Neuronal stem cell (in vitro differentiated cells): ENCODE results near the gene C19orf25.

Experiments
- DNase-seq: peaks from one replicate; pipeline ENCODE4 v3.0.0-alpha.2; 2013; ENCODE audit warnings: low spot score
- H2AFZ ChIP-seq: one replicate; pipeline ENCODE4 v1.6.1; 2013; ENCODE audit warnings: mild to moderate bottlenecking, low read length, inconsistent platforms
- H2AK5ac ChIP-seq: 2 replicates; pipeline ENCODE4 v1.6.1; 2013; ENCODE audit warnings: low read depth, mild to moderate bottlenecking, inconsistent platforms, low read length, moderate library complexity, mixed read lengths
- H2BK120ac ChIP-seq: 2 replicates; pipeline ENCODE4 v1.6.1; 2013; ENCODE audit warnings: low read depth, mild to moderate bottlenecking, inconsistent platforms, low read length, moderate library complexity, mixed read lengths
- H2BK12ac ChIP-seq: one replicate; pipeline ENCODE4 v1.6.1; 2013; ENCODE audit warnings: low read length, inconsistent platforms
- H2BK15ac ChIP-seq: 2 replicates; pipeline ENCODE4 v1.6.1; 2013; ENCODE audit warnings: mild to moderate bottlenecking, low read length, inconsistent platforms, mixed read lengths
- H2BK5ac ChIP-seq: one replicate; pipeline ENCODE4 v1.6.1; 2013; ENCODE audit warnings: inconsistent platforms, mild to moderate bottlenecking, low read length, moderate library complexity
- H3K14ac ChIP-seq: one replicate; pipeline ENCODE4 v1.6.1; 2013; ENCODE audit warnings: low read length, inconsistent platforms
- H3K18ac ChIP-seq: 2 replicates; pipeline ENCODE4 v1.6.1; 2013; ENCODE audit warnings: low read length, inconsistent platforms
- H3K23ac ChIP-seq: 2 replicates; pipeline ENCODE4 v1.6.1; 2013; ENCODE audit warnings: low read depth, mild to moderate bottlenecking, mixed read lengths, low read length, inconsistent platforms; ENCODE audit not compliant: poor library complexity
- H3K27ac ChIP-seq: replicated peaks from 3 replicates; pipeline ENCODE4 v1.5.1; 2013; ENCODE audit warnings: low read length, inconsistent platforms
- H3K27me3 ChIP-seq, 3 experiments: 2 replicates each; pipeline ENCODE4 v1.6.1; 2013; ENCODE audit warnings: low read length in 3 of 3, mild to moderate bottlenecking in 2 of 3, inconsistent platforms in 1 of 3, low read depth in 1 of 3, mixed read lengths in 1 of 3, moderate library complexity in 1 of 3; ENCODE audit not compliant: control insufficient read depth in 3 of 3, insufficient read depth in 3 of 3
- H3K36me3 ChIP-seq, 2 donors: replicated peaks in 1 of 2; 2 replicates each; pipeline ENCODE4 v1.6.1; 2013; ENCODE audit warnings: low read length in 2 of 2; ENCODE audit not compliant: control insufficient read depth in 2 of 2, insufficient read depth in 2 of 2
- H3K4ac ChIP-seq: 2 replicates; pipeline ENCODE4 v1.6.1; 2013; ENCODE audit warnings: inconsistent platforms, mild to moderate bottlenecking, low read length, moderate library complexity
- H3K4me1 ChIP-seq, 2 donors: 1 replicate in 1 of 2; 2 replicates in 1 of 2; pipeline ENCODE4 v1.6.1; 2013; ENCODE audit warnings: low read length in 2 of 2, low read depth in 1 of 2; ENCODE audit not compliant: control insufficient read depth in 2 of 2, insufficient read depth in 1 of 2
- H3K4me2 ChIP-seq: one replicate; pipeline ENCODE4 v1.6.1; 2013; ENCODE audit warnings: mild to moderate bottlenecking, low read length, inconsistent platforms; ENCODE audit not compliant: insufficient read depth, poor library complexity, severe bottlenecking
- H3K4me3 ChIP-seq, 2 donors: 2 replicates each; pipeline ENCODE4 v1.5.1; 2013; ENCODE audit warnings: low read length in 2 of 2, mild to moderate bottlenecking in 2 of 2, inconsistent platforms in 1 of 2, moderate library complexity in 1 of 2
- H3K79me1 ChIP-seq: one replicate; pipeline ENCODE4 v1.6.1; 2013; ENCODE audit warnings: low read depth, mild to moderate bottlenecking, inconsistent platforms, low read length, moderate library complexity
- H3K9ac ChIP-seq: one replicate; pipeline ENCODE4 v1.6.1; 2013; ENCODE audit warnings: mild to moderate bottlenecking, low read depth, low read length, inconsistent platforms; ENCODE audit not compliant: poor library complexity
- H3K9me3 ChIP-seq, 2 donors: replicated peaks in 1 of 2; 2 replicates each; pipeline versions ENCODE3 to v1.6.1; 2013; ENCODE audit warnings: low read length in 2 of 2, mild to moderate bottlenecking in 2 of 2, inconsistent platforms in 1 of 2, low read depth in 1 of 2, mixed read lengths in 1 of 2, moderate library complexity in 1 of 2; ENCODE audit not compliant: control insufficient read depth in 2 of 2, insufficient read depth in 1 of 2
- H4K8ac ChIP-seq: one replicate; pipeline ENCODE4 v1.6.1; 2013; ENCODE audit warnings: low read depth, mild to moderate bottlenecking, inconsistent platforms, low read length, moderate library complexity
- H4K91ac ChIP-seq: one replicate; pipeline ENCODE4 v1.6.1; 2013; ENCODE audit warnings: low read length, low read depth, mild to moderate bottlenecking, inconsistent platforms; ENCODE audit not compliant: poor library complexity
- WGBS, 2 donors: extraction: QIAGEN DNeasy Blood & Tissue Kit; methylation state at CpG; one replicate each; pipeline ENCODE4 v1.1.7; 2013; ENCODE audit warnings: missing lambda C conversion rate in 2 of 2, mixed read lengths in 1 of 2; ENCODE audit not compliant: insufficient read length in 2 of 2, insufficient replicate concordance in 1 of 2; ENCODE audit errors: extremely low coverage in 2 of 2; 5-methylcytosine and 5-hydroxymethylcytosine counted together

Gene C19orf25

DNA sequence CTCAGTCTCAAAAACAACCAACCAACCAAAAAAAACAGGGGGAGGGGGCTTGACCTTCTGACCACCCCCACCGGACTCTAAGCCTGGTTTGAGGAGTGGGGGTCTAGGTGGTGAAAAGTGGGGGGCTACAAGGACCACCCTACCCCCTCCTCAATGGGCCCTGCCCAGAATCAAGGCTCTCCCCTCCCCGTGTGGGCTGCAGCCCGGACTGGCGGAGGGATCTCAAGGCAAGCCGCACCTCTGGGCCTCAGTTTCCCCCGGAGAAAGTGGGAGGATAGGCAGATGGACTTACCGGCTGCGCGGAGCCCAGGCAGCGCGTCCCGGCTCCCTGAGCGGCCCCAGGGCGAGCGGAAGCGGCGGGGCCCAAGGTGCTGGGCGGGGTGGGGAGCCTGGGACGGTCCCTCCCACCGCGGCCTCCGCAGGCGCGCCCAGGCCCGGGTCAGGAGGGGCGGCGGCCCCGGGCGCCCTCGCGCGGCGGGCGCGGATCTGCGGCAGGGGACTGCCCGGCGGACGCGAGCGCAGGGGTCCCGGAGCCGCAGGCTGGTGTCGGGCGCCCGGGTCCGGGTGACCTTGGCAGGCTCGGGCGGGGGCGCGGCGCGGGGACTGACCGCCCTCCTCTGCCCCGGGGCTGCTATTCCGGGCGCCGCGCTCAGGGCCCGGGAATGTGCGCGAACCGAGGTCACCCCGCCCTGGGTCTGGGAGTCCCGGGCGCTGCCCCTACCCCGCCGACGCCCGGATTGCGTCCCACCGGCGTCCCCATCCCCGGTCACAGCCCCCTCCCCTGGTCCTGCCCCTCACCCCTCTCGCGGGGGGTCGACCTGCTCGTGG is 33.9 kb upstream of the C19orf25 start, which contains the start of gene ADAMTSL5:
Gene ADAMTSL5 (minus strand): TSS at position 349 of the 828 bp plus-strand sequence. CDS start 2,076 bp downstream, outside the sequence.
- Histone ChIP-seq H2BK5ac (no peak within 1 kb of the TSS), H4K91ac (peak within 1 kb of the TSS; percentile 64), H3K79me1 (no peaks in the 10 kb centered on the region), H2AK5ac (peak within 1 kb of the TSS; percentile 98), H3K4me2 (peak within 1 kb of the TSS; percentile 73), H3K4ac (no peak within 1 kb of the TSS), H3K14ac (peak within 1 kb of the TSS; percentile 8), H3K27ac (no peak within 1 kb of the TSS), H3K4me3 (peak within 1 kb of the TSS in 1 of 2 donors; percentile 37), H3K9ac (no peak within 1 kb of the TSS), H3K23ac (peak within 1 kb of the TSS; percentile 80), H3K9me3 (peaks cover 0 to 8% of the 10 kb centered on the region in 2 donors), H3K4me1 (peaks cover 3 to 9% of the 10 kb centered on the region in 2 donors), H2BK120ac (peak within 1 kb of the TSS; percentile 94), H2AFZ (peak within 1 kb of the TSS; percentile 53), H2BK15ac (peak within 1 kb of the TSS; percentile 75), H3K18ac (peak within 1 kb of the TSS; percentile 87), H4K8ac (no peak within 1 kb of the TSS), H3K36me3 (no peaks in the 10 kb centered on the region), H2BK12ac (peak within 1 kb of the TSS; percentile 94), H3K27me3 (peaks cover 2 to 63% (median 26%) of the 10 kb centered on the region in 3 experiments)
- DNase-seq: no peak
- no CpG with 5 or more reads among the region's 78 CpGs for WGBS, 2 donors

DNA sequence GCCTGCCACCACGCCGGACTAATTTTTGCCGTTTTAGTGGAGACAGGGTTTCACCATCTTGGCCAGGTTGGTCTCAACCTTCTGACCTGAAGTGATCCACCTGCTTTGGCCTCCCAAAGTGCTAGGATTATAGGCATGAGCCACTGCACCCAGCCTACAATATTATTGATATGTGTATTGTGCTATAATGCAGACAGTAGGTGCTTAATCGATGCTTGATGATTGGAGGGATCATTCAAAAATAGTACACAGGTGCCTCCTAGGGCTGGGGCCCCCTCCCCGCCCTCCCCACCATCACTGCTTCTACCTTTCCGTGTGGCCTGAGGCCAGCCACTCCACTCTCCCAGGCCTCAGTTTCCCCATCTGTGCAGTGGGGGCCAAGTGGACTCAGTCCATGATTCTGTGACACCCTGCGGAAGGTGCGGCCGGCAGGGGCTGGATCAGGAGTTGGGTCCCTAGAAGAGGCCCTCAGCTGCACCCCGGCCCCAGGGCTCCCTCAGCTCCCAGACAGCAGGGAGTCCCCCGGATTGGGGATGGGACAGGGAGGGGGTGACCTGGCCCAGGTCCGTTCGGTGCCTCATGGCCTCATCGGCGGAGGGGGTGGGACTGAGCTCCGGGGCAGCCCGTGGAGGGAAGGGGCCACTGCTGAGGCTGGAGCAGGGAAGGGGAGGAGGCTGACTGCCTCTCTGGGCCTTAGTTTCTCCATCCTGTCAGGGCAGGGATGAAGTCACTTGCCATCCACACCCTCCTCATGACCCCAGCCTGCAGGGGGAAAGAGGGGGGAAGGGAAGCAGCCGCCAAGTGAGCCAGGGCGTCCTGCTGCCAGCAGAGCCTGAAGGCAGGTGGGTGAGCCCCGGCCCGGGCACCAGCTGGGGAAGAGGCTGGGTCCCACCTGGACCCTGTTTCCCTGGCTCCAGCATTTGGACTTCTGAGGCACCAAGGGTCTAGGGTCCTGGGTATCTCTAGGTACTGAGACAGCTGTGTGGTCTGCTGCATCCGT is 32.6 kb upstream of the C19orf25 start:
- H2BK15ac ChIP-seq: peak overlapping the region; percentile 75
- H3K27ac ChIP-seq: no peak overlapping the region
- H2BK12ac ChIP-seq: peak overlapping the region; percentile 94
- H3K36me3 ChIP-seq: no peaks in the 10 kb centered on the region
- H3K14ac ChIP-seq: peak overlapping the region; percentile 8
- peak overlapping the region; percentile 70 for H3K18ac ChIP-seq
- H3K27me3 ChIP-seq: peaks cover 2 to 60% (median 26%) of the 10 kb centered on the region in 3 experiments
- no CpG with 5 or more reads among the region's 22 CpGs for WGBS, 2 donors
- no peak overlapping the region for H2BK5ac ChIP-seq
- no peak overlapping the region for H3K4me2 ChIP-seq
- H3K79me1 ChIP-seq: no peaks in the 10 kb centered on the region
- no peak overlapping the region for H3K9ac ChIP-seq
- no peak overlapping the region for H3K4me3 ChIP-seq
- H3K9me3 ChIP-seq: peaks cover 0 to 8% of the 10 kb centered on the region in 2 donors
- H2AK5ac ChIP-seq: peak overlapping the region; percentile 98
- peak overlapping the region; percentile 94 for H2BK120ac ChIP-seq
- H3K4ac ChIP-seq: no peak overlapping the region
- no peak overlapping the region for H2AFZ ChIP-seq
- peaks cover 3 to 12% of the 10 kb centered on the region in 2 donors for H3K4me1 ChIP-seq
- DNase-seq: no peak
- peak overlapping the region; percentile 16 for H3K23ac ChIP-seq
- peak overlapping the region; percentile 64 for H4K91ac ChIP-seq
- no peak overlapping the region for H4K8ac ChIP-seq

DNA sequence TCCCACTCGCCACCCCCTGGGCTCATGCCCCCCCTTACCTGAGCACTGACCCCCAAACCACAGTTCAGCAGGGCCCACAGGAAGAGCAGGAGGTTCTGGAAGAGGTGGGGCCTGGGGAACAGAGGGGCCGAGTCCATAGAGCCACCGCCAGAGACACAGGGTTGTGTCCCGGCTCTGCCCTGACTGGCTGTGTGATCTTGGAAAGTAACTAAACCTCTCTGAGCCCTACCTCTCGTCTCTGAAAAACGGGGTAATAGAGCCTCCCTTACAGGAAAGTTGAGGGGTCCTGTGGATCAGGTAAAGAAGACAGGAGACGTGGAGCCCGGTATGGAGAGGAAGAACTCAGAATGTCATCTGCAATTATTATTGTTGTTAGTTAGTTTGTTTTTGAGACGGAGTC is 31.8 kb upstream of the C19orf25 start:
- Histone ChIP-seq H3K4me3 (no peak overlapping the region), H3K23ac (no peak overlapping the region)

More for the DNA sequence above, 31.8 kb upstream of the C19orf25 start:
- no peak for DNase-seq
- no peak overlapping the region for H2AFZ ChIP-seq
- no peak overlapping the region for H3K9ac ChIP-seq
- peaks cover 0 to 8% of the 10 kb centered on the region in 2 donors for H3K9me3 ChIP-seq
- H3K79me1 ChIP-seq: no peaks in the 10 kb centered on the region
- H2BK5ac ChIP-seq: no peak overlapping the region
- no peak overlapping the region for H3K4me2 ChIP-seq
- peak overlapping the region; percentile 22 for H2BK12ac ChIP-seq
- no peak overlapping the region for H2BK120ac ChIP-seq
- peak overlapping the region; percentile 98 for H2AK5ac ChIP-seq
- H3K4me1 ChIP-seq: peaks cover 3 to 12% of the 10 kb centered on the region in 2 donors
- no peak overlapping the region for H4K8ac ChIP-seq
- peak overlapping the region; percentile 94 for H2BK15ac ChIP-seq
- peak overlapping the region; percentile 84 for H3K4ac ChIP-seq
- peak overlapping the region; percentile 92 for H3K18ac ChIP-seq
- H3K14ac ChIP-seq: peak overlapping the region; percentile 82
- H4K91ac ChIP-seq: no peak overlapping the region
- no peaks in the 10 kb centered on the region for H3K36me3 ChIP-seq
- peaks cover 2 to 52% (median 26%) of the 10 kb centered on the region in 3 experiments for H3K27me3 ChIP-seq
- H3K27ac ChIP-seq: no peak overlapping the region
- no CpG with 5 or more reads among the region's 9 CpGs for WGBS, 2 donors
